HL-60 (cell line): ENCODE data around the gene STAC2.

ENCODE experiments used
- DNase-seq, 2 experiments: peaks; one replicate each; pipeline ENCODE4 v3.0.0-alpha.2; 2010 to 2020; ENCODE audit warnings: low read depth in 1 of 2, low spot score in 1 of 2
- H3K27ac ChIP-seq: fragments of 250-450 bp; sonication (Bioruptor Pico); replicated peaks from 2 replicates; pipeline ENCODE4 v1.5.1; 2020; ENCODE audit warnings: mild to moderate bottlenecking, moderate library complexity
- H3K27me3 ChIP-seq: fragments of 250-450 bp; sonication (Bioruptor Pico); 2 replicates; pipeline ENCODE4 v1.5.1; 2021; ENCODE audit warnings: mild to moderate bottlenecking, moderate library complexity; ENCODE audit not compliant: insufficient read depth, poor library complexity, severe bottlenecking
- H3K4me3 ChIP-seq: replicated peaks from 2 replicates; pipeline ENCODE4 v1.5.1; 2011; ENCODE audit warnings: mild to moderate bottlenecking, control low read depth, low read length; ENCODE audit not compliant: insufficient read depth
- CTCF ChIP-seq: IDR thresholded peaks from one replicate; pipeline ENCODE4 v1.5.1; 2011; ENCODE audit warnings: low read length, control low read depth, inconsistent platforms; ENCODE audit not compliant: insufficient read depth
- GABPA ChIP-seq: IDR thresholded peaks from 2 replicates; pipeline ENCODE4 v1.6.1; 2012; ENCODE audit warnings: low read depth
- POLR2AphosphoS5 ChIP-seq: IDR thresholded peaks from 2 replicates; pipeline ENCODE4 v1.6.1; 2012; ENCODE audit warnings: low read depth
- REST ChIP-seq: IDR thresholded peaks from 2 replicates; pipeline ENCODE4 v1.6.1; 2012; ENCODE audit warnings: low read depth; ENCODE audit not compliant: insufficient replicate concordance
- SPI1 ChIP-seq: IDR thresholded peaks from 2 replicates; pipeline ENCODE4 v1.6.1; 2012; ENCODE audit warnings: low read depth, mild to moderate bottlenecking, borderline replicate concordance

STAC2 gene

GRCh38 chr17:39209317-39210092 lies 16.2 kb downstream of the STAC2 start:
- Histone ChIP-seq H3K4me3 (peak overlapping the region; percentile 39), H3K27me3 (no peaks in the 10 kb centered on the region)
- peak; percentile 37 to 84 for DNase-seq

GRCh38 chr17:39208893-39209292 lies 16.9 kb downstream of the STAC2 start:
- no peaks in the 10 kb centered on the region for H3K27me3 ChIP-seq
- H3K27ac ChIP-seq = no peak overlapping the region
- peak; percentile 67 to 74 for DNase-seq
- no peak overlapping the region for H3K4me3 ChIP-seq
- TF ChIP-seq GABPA (no peak), POLR2AphosphoS5 (peak; percentile 36; the same call in 1 of the 2 replicates)

More at GRCh38 chr17:39209317-39210092, 16.2 kb downstream of the STAC2 start:
- H3K27ac ChIP-seq = no peak overlapping the region
- TF ChIP-seq GABPA (no peak), POLR2AphosphoS5 (no peak), REST (no peak), SPI1 (no peak), CTCF (no peak)

DNA sequence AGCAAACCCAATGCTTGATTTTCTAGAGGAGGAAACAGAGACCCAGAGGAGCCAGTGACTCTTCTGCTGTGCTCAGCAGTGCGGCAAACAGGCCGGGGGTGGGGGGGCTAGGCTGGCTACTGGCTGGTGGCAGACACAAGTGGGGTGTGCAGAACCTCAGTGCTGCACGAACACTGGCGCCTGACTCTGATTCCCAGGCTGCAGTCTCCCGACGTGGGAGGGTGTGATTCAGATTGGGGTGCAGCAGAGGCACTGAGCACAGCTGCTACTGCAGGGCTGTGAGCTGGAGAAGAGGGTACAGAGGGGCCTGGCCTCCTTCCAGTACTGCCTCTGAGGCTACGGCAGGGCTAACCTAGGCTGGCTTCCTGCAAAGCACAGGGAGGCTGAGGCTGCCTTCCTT lies 17.6 kb downstream of the STAC2 start:
- TF ChIP-seq GABPA (no peak), POLR2AphosphoS5 (no peak), REST (no peak), SPI1 (no peak), CTCF (no peak)
- Histone ChIP-seq H3K27ac (no peak overlapping the region), H3K4me3 (no peak overlapping the region), H3K27me3 (no peaks in the 10 kb centered on the region)
- no peak for DNase-seq

- Histone ChIP-seq H3K27me3 (no peaks in the 10 kb centered on the region), H3K27ac (no peak overlapping the region), H3K4me3 (no peak overlapping the region)
- no peak for DNase-seq
- peak; percentile 60 for TF ChIP-seq POLR2AphosphoS5
- no peak for TF ChIP-seq SPI1
Measured at GRCh38 chr17:39205112-39205526, 20.6 kb downstream of the STAC2 start.

GRCh38 chr17:39204245-39204644 lies 21.5 kb downstream of the STAC2 start:
- DNase-seq = no peak
- H3K27ac ChIP-seq = no peak overlapping the region

More at GRCh38 chr17:39204245-39204644, 21.5 kb downstream of the STAC2 start:
- no peak overlapping the region for H3K4me3 ChIP-seq
- no peaks in the 10 kb centered on the region for H3K27me3 ChIP-seq
- no peak for TF ChIP-seq REST
- TF ChIP-seq SPI1 = no peak
- TF ChIP-seq GABPA = no peak
- TF ChIP-seq POLR2AphosphoS5 = no peak
- no peak for TF ChIP-seq CTCF
